H9 (cell line): ENCODE results near the gene SRY. TPM values are rescaled to one million over a fixed set of nuclear protein-coding genes. Genes with fewer than 3 reads are reported as not detected.

ENCODE experiments used
- DNase-seq: peaks from one replicate; pipeline ENCODE4 v3.0.0-alpha.2; 2017
- H2AFZ ChIP-seq: one replicate; pipeline ENCODE4 v1.6.1; 2013; ENCODE audit warnings: mild to moderate bottlenecking, low read length, control low read depth, moderate library complexity
- H2AK5ac ChIP-seq: 2 replicates; pipeline ENCODE4 v1.6.1; 2013; ENCODE audit warnings: low read length, control low read depth, mixed read lengths; ENCODE audit not compliant: insufficient read length
- H2BK120ac ChIP-seq: one replicate; pipeline ENCODE4 v1.6.1; 2013; ENCODE audit warnings: low read depth, mild to moderate bottlenecking, low read length, control low read depth, inconsistent platforms; ENCODE audit not compliant: poor library complexity, severe bottlenecking
- H2BK12ac ChIP-seq: 2 replicates; pipeline ENCODE4 v1.6.1; 2013; ENCODE audit warnings: low read length, control low read depth, mixed read lengths, low read depth; ENCODE audit not compliant: insufficient read length
- H2BK15ac ChIP-seq: 2 replicates; pipeline ENCODE4 v1.6.1; 2013; ENCODE audit warnings: low read depth, low read length, control low read depth
- H2BK20ac ChIP-seq: one replicate; pipeline ENCODE4 v1.6.1; 2013; ENCODE audit warnings: low read depth, mild to moderate bottlenecking, low read length, control low read depth, inconsistent platforms; ENCODE audit not compliant: poor library complexity, severe bottlenecking
- H2BK5ac ChIP-seq: 2 replicates; pipeline ENCODE4 v1.6.1; 2013; ENCODE audit warnings: low read length, control low read depth, mixed read lengths; ENCODE audit not compliant: insufficient read length
- H3K14ac ChIP-seq: 2 replicates; pipeline ENCODE4 v1.6.1; 2013; ENCODE audit warnings: low read length, control low read depth; ENCODE audit not compliant: insufficient read depth
- H3K18ac ChIP-seq: 2 replicates; pipeline ENCODE4 v1.6.1; 2013; ENCODE audit warnings: low read depth, mild to moderate bottlenecking, mixed read lengths, low read length, control low read depth; ENCODE audit not compliant: insufficient read length
- H3K23ac ChIP-seq: 2 replicates; pipeline ENCODE4 v1.6.1; 2013; ENCODE audit warnings: low read length, control low read depth, mixed read lengths, low read depth; ENCODE audit not compliant: insufficient read length
- H3K23me2 ChIP-seq: 2 replicates; pipeline ENCODE4 v1.6.1; 2013; ENCODE audit warnings: low read depth, mild to moderate bottlenecking, mixed read lengths, low read length, control low read depth; ENCODE audit not compliant: insufficient read length, poor library complexity, severe bottlenecking
- H3K27ac ChIP-seq: 2 replicates; pipeline ENCODE4 v1.5.1; 2013; ENCODE audit warnings: low read length, control low read depth, mixed read lengths, low read depth; ENCODE audit not compliant: insufficient read length
- H3K27me3 ChIP-seq: 2 replicates; pipeline ENCODE4 v1.6.1; 2013; ENCODE audit warnings: low read length, control low read depth, inconsistent platforms; ENCODE audit not compliant: insufficient read depth
- H3K4ac ChIP-seq: 2 replicates; pipeline ENCODE4 v1.6.1; 2013; ENCODE audit warnings: low read depth, mild to moderate bottlenecking, control low read depth, inconsistent platforms, low read length, moderate library complexity
- H3K4me1 ChIP-seq: 2 replicates; pipeline ENCODE4 v1.6.1; 2013; ENCODE audit warnings: low read length, control low read depth, inconsistent platforms; ENCODE audit not compliant: insufficient read depth
- H3K4me2 ChIP-seq: 2 replicates; pipeline ENCODE4 v1.6.1; 2013; ENCODE audit warnings: low read length, control low read depth, mixed read lengths; ENCODE audit not compliant: insufficient read length, insufficient read depth
- H3K56ac ChIP-seq: 2 replicates; pipeline ENCODE4 v1.6.1; 2013; ENCODE audit warnings: low read depth, mild to moderate bottlenecking, mixed read lengths, low read length, control low read depth; ENCODE audit not compliant: insufficient read length
- H3K79me1 ChIP-seq: 2 replicates; pipeline ENCODE4 v1.6.1; 2013; ENCODE audit warnings: low read depth, mild to moderate bottlenecking, moderate library complexity, low read length, control low read depth, inconsistent platforms; ENCODE audit not compliant: insufficient read depth, poor library complexity, severe bottlenecking
- H3K79me2 ChIP-seq: 2 replicates; pipeline ENCODE4 v1.6.1; 2013; ENCODE audit warnings: low read length, control low read depth, inconsistent platforms; ENCODE audit not compliant: insufficient read depth
- H3K9ac ChIP-seq: 2 replicates; pipeline ENCODE4 v1.6.1; 2013; ENCODE audit warnings: low read length, control low read depth, mixed read lengths; ENCODE audit not compliant: insufficient read length; ENCODE audit errors: extremely low read depth
- H3K9me3 ChIP-seq: one replicate; pipeline ENCODE4 v1.6.1; 2013; ENCODE audit warnings: low read depth, low read length, inconsistent platforms; ENCODE audit not compliant: control insufficient read depth
- H3T11ph ChIP-seq: one replicate; pipeline ENCODE4 v1.6.1; 2013; ENCODE audit warnings: mild to moderate bottlenecking, low read length, control low read depth, inconsistent platforms
- H4K20me1 ChIP-seq: one replicate; pipeline ENCODE4 v1.6.1; 2013; ENCODE audit not compliant: control insufficient read depth, insufficient read length, insufficient read depth
- H4K5ac ChIP-seq: 2 replicates; pipeline ENCODE4 v1.6.1; 2013; ENCODE audit warnings: low read depth, mild to moderate bottlenecking, mixed read lengths, low read length, control low read depth; ENCODE audit not compliant: insufficient read length
- H4K8ac ChIP-seq: replicated peaks from 2 replicates; pipeline ENCODE4 v1.6.1; 2013; ENCODE audit warnings: low read length, control low read depth, mixed read lengths, low read depth; ENCODE audit not compliant: insufficient read length
- H4K91ac ChIP-seq: 2 replicates; pipeline ENCODE4 v1.6.1; 2013; ENCODE audit warnings: low read depth, mild to moderate bottlenecking, moderate library complexity, mixed read lengths, low read length, control low read depth; ENCODE audit not compliant: insufficient read length
- H3K27ac Mint-ChIP-seq, 3 experiments: 2 replicates in 2 of 3; 3 replicates in 1 of 3; pipeline ENCODE4 v1.8.0; 2020 to 2021; ENCODE audit warnings: mixed read lengths in 3 of 3, mild to moderate bottlenecking in 1 of 3, moderate library complexity in 1 of 3
- H3K27me3 Mint-ChIP-seq: 2 replicates; pipeline ENCODE4 v1.8.0; 2021; ENCODE audit warnings: low read depth, mild to moderate bottlenecking, moderate library complexity, mixed read lengths
- H3K36me3 Mint-ChIP-seq, 3 experiments: 2 replicates in 2 of 3; 3 replicates in 1 of 3; pipeline ENCODE4 v1.8.0; 2020 to 2021; ENCODE audit warnings: low read depth in 3 of 3, mixed read lengths in 3 of 3; ENCODE audit not compliant: insufficient read depth in 1 of 3
- H3K4me1 Mint-ChIP-seq, 2 experiments: 2 replicates each; pipeline ENCODE4 v1.8.0; 2020; ENCODE audit warnings: mixed read lengths in 2 of 2
- H3K4me3 Mint-ChIP-seq, 2 experiments: 2 replicates in 1 of 2; 3 replicates in 1 of 2; pipeline ENCODE4 v1.8.0; 2020 to 2021; ENCODE audit warnings: mild to moderate bottlenecking in 2 of 2, mixed read lengths in 2 of 2, moderate library complexity in 1 of 2
- H3K9me3 Mint-ChIP-seq, 2 experiments: 2 replicates in 1 of 2; 3 replicates in 1 of 2; pipeline ENCODE4 v1.8.0; 2020; ENCODE audit warnings: mild to moderate bottlenecking in 2 of 2, mixed read lengths in 2 of 2, moderate library complexity in 1 of 2
- WGBS: extraction: QIAGEN DNeasy Blood & Tissue Kit; methylation state at CpG from one replicate; pipeline ENCODE4 v1.1.7; 2013; ENCODE audit warnings: missing lambda C conversion rate, low lambda C conversion rate, mixed read lengths; ENCODE audit not compliant: insufficient read length; ENCODE audit errors: extremely low coverage; 5-methylcytosine and 5-hydroxymethylcytosine counted together
- total RNA-seq: library from RNA; stranded (reverse); gene quantifications from 2 replicates; pipeline ENCODE4 v1.2.1, GENCODE V29; 2021
- TF ChIP-seq, protein P1 (sequence below): fragments of 200-600 bp; sonication (generic); conservative IDR thresholded peaks from 3 replicates; pipeline ENCODE4 v1.8.0; 2021; ENCODE audit warnings: antibody characterized with exemption, mild to moderate bottlenecking

The SRY gene
- total RNA-seq, 1 experiment from 2014 or later: not detected

- Mint-ChIP-seq H3K4me1 (no peaks in the 10 kb centered on the region), H3K27ac (no peak overlapping the region), H3K36me3 (no peaks in the 10 kb centered on the region), H3K4me3 (no peak overlapping the region), H3K9me3 (no peaks in the 10 kb centered on the region), H3K27me3 (no peaks in the 10 kb centered on the region)
- Histone ChIP-seq H4K8ac (no peak overlapping the region), H3K27me3 (no peaks in the 10 kb centered on the region), H3K23ac (no peak overlapping the region), H2BK20ac (no peak overlapping the region), H3T11ph (no peak overlapping the region), H4K91ac (no peak overlapping the region), H3K4ac (no peak overlapping the region), H2AFZ (no peak overlapping the region), H3K4me2 (no peak overlapping the region), H3K23me2 (no peaks in the 10 kb centered on the region), H2BK5ac (no peak overlapping the region), H2BK12ac (no peak overlapping the region), H3K27ac (no peak overlapping the region), H3K56ac (no peak overlapping the region), H4K20me1 (no peaks in the 10 kb centered on the region), H3K14ac (no peak overlapping the region), H2BK15ac (no peak overlapping the region), H3K18ac (no peak overlapping the region), H2BK120ac (no peak overlapping the region), H4K5ac (no peak overlapping the region), H3K9me3 (no peaks in the 10 kb centered on the region), H3K4me1 (no peaks in the 10 kb centered on the region), H3K79me2 (no peaks in the 10 kb centered on the region), H2AK5ac (no peak overlapping the region), H3K79me1 (no peaks in the 10 kb centered on the region), H3K9ac (no peak overlapping the region)
- no peak for DNase-seq
- no CpG with 5 or more reads among the region's 5 CpGs for WGBS
- TF ChIP-seq, protein P1, sequence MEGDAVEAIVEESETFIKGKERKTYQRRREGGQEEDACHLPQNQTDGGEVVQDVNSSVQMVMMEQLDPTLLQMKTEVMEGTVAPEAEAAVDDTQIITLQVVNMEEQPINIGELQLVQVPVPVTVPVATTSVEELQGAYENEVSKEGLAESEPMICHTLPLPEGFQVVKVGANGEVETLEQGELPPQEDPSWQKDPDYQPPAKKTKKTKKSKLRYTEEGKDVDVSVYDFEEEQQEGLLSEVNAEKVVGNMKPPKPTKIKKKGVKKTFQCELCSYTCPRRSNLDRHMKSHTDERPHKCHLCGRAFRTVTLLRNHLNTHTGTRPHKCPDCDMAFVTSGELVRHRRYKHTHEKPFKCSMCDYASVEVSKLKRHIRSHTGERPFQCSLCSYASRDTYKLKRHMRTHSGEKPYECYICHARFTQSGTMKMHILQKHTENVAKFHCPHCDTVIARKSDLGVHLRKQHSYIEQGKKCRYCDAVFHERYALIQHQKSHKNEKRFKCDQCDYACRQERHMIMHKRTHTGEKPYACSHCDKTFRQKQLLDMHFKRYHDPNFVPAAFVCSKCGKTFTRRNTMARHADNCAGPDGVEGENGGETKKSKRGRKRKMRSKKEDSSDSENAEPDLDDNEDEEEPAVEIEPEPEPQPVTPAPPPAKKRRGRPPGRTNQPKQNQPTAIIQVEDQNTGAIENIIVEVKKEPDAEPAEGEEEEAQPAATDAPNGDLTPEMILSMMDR: no peak
These were observed 41.0 kb upstream of the SRY start for GRCh38 chrY:2828497-2828896.
